HCEC 1CT (cell line): ENCODE results near the gene IL22RA1.

Source experiments
- DNase-seq: peaks from one replicate; pipeline ENCODE4 v3.0.0-alpha.2; 2017

Gene IL22RA1

GRCh38 chr1:24142546-24143534 lies at the start of gene IL22RA1:
TSS of gene IL22RA1 (minus strand) at chr1:24143140. CDS start at chr1:24143082, 58 bp downstream.
- no peak for DNase-seq

GRCh38 chr1:24191860-24192259 lies 48.9 kb upstream of the IL22RA1 start:
- DNase-seq, result peak; percentile 69

GRCh38 chr1:24190983-24191461 lies 48.1 kb upstream of the IL22RA1 start:
- DNase-seq, result no peak

- DNase-seq, result no peak
Measured at GRCh38 chr1:24189528-24189927, 46.6 kb upstream of the IL22RA1 start.

- DNase-seq, result no peak
Measured at GRCh38 chr1:24186993-24187790, 44.3 kb upstream of the IL22RA1 start, which contains the start of gene IFNLR1. TSS of gene IFNLR1 (minus strand) at chr1:24187289. CDS start at chr1:24187248, 41 bp downstream.

- DNase-seq, result no peak
Measured at GRCh38 chr1:24186711-24186992, 43.7 kb upstream of the IL22RA1 start.

- DNase-seq, result no peak
Measured at GRCh38 chr1:24186031-24186710, 43.2 kb upstream of the IL22RA1 start.

GRCh38 chr1:24185076-24185475 lies 42.1 kb upstream of the IL22RA1 start:
- no peak for DNase-seq

- no peak for DNase-seq
Measured at GRCh38 chr1:24182061-24182460, 39.1 kb upstream of the IL22RA1 start.

- DNase-seq, result no peak
Measured at GRCh38 chr1:24181619-24182018, 38.7 kb upstream of the IL22RA1 start.

- DNase-seq, result no peak
Measured at GRCh38 chr1:24180676-24181075, 37.7 kb upstream of the IL22RA1 start.

GRCh38 chr1:24179251-24179840 lies 36.4 kb upstream of the IL22RA1 start:
- no peak for DNase-seq

- DNase-seq, result no peak
Measured at GRCh38 chr1:24178407-24178806, 35.5 kb upstream of the IL22RA1 start.

GRCh38 chr1:24177161-24177560 lies 34.2 kb upstream of the IL22RA1 start:
- no peak for DNase-seq

GRCh38 chr1:24175033-24175755 lies 32.3 kb upstream of the IL22RA1 start:
- DNase-seq, result no peak

GRCh38 chr1:24173638-24174575 lies 31.0 kb upstream of the IL22RA1 start:
- no peak for DNase-seq

- no peak for DNase-seq
Measured at GRCh38 chr1:24172598-24172997, 29.7 kb upstream of the IL22RA1 start.

- DNase-seq, result no peak
Measured at GRCh38 chr1:24169286-24169685, 26.3 kb upstream of the IL22RA1 start.

- no peak for DNase-seq
Measured at GRCh38 chr1:24168245-24168644, 25.3 kb upstream of the IL22RA1 start.

- no peak for DNase-seq
Measured at GRCh38 chr1:24167008-24167407, 24.1 kb upstream of the IL22RA1 start.

- no peak for DNase-seq
Measured at GRCh38 chr1:24165500-24165899, 22.6 kb upstream of the IL22RA1 start.
